ENCODE data around the gene CDC42SE2. TPM values are rescaled to one million over a fixed set of nuclear protein-coding genes. Genes with fewer than 3 reads are reported as not detected.

CDC42SE2 gene
- polyA plus RNA-seq, 1 experiment, result 27.4 TPM

- ChIA-PET CTCF (interaction anchor here (0.8 to 2.0 kb wide), 12 partner anchors 8 to 625 kb away, joined by 3 to 12 read pairs (median 3); partner anchors contain the start of genes CDC42SE2 and HINT1), POLR2A (no interaction called here)
- Histone ChIP-seq H3K27ac (ENCODE audit: low read depth, low read length) (no peak overlapping the region), H3K27me3 (ENCODE audit: control insufficient read depth, insufficient read depth, low read length) (no peaks in the 10 kb centered on the region), H3K9me3 (ENCODE audit: control insufficient read depth, insufficient read depth, low read length) (no peaks in the 10 kb centered on the region), H3K4me3 (ENCODE audit: low read depth, low read length) (no peak overlapping the region)
- peak; percentile 8 for DNase-seq (ENCODE audit: low read depth, low spot score)
- peak; percentile 49 for TF ChIP-seq CTCF (IDR thresholded peaks at IDR 0.05; ENCODE audit: low read depth, low read length)
These were observed 118.8 kb downstream of the CDC42SE2 start for GRCh38 chr5:131382407-131383395.

- ChIA-PET CTCF (interaction anchor here (0.7 to 1.0 kb wide), 2 partner anchors 10 to 39 kb away, joined by 3 to 5 read pairs; no protein-coding TSS in a partner anchor), POLR2A (no interaction called here)
- H3K27me3 ChIP-seq (ENCODE audit: control insufficient read depth, insufficient read depth, low read length), result no peaks in the 10 kb centered on the region
- H3K4me3 ChIP-seq (ENCODE audit: low read depth, low read length), result no peak overlapping the region
- DNase-seq (ENCODE audit: low read depth, low spot score), result no peak
- TF ChIP-seq CTCF (IDR thresholded peaks at IDR 0.05; ENCODE audit: low read depth, low read length), result no peak
- no peak overlapping the region for H3K27ac ChIP-seq (ENCODE audit: low read depth, low read length)
- H3K9me3 ChIP-seq (ENCODE audit: control insufficient read depth, insufficient read depth, low read length), result no peaks in the 10 kb centered on the region
These were observed 120.3 kb downstream of the CDC42SE2 start for GRCh38 chr5:131384173-131384572.

- Histone ChIP-seq H3K4me3 (ENCODE audit: low read depth, low read length) (no peak overlapping the region), H3K9me3 (ENCODE audit: control insufficient read depth, insufficient read depth, low read length) (no peaks in the 10 kb centered on the region), H3K27me3 (ENCODE audit: control insufficient read depth, insufficient read depth, low read length) (no peaks in the 10 kb centered on the region), H3K27ac (ENCODE audit: low read depth, low read length) (no peak overlapping the region)
- no peak for TF ChIP-seq CTCF (IDR thresholded peaks at IDR 0.05; ENCODE audit: low read depth, low read length)
- DNase-seq (ENCODE audit: low read depth, low spot score), result no peak
- ChIA-PET POLR2A (no interaction called here), CTCF (interaction anchor here (0.7 kb wide), 2 partner anchors 38 to 120 kb away, joined by 3 to 5 read pairs; no protein-coding TSS in a partner anchor)
These were observed 120.9 kb downstream of the CDC42SE2 start for GRCh38 chr5:131384616-131385214.

GRCh38 chr5:131386124-131386523, 122.3 kb downstream of the CDC42SE2 start:
- no peak for DNase-seq (ENCODE audit: low read depth, low spot score)
- ChIA-PET CTCF (interaction anchor here (1.3 kb wide), 1 partner anchor 8 kb away, joined by 3 read pairs; no protein-coding TSS in a partner anchor), POLR2A (no interaction called here)
- no peak overlapping the region for H3K4me3 ChIP-seq (ENCODE audit: low read depth, low read length)
- H3K9me3 ChIP-seq (ENCODE audit: control insufficient read depth, insufficient read depth, low read length), result no peaks in the 10 kb centered on the region
- H3K27ac ChIP-seq (ENCODE audit: low read depth, low read length), result no peak overlapping the region
- H3K27me3 ChIP-seq (ENCODE audit: control insufficient read depth, insufficient read depth, low read length), result no peaks in the 10 kb centered on the region
- TF ChIP-seq CTCF (IDR thresholded peaks at IDR 0.05; ENCODE audit: low read depth, low read length), result no peak
